Fibroblast of lung (primary cell): ENCODE measurements around the gene PPFIA2.

ENCODE experiments used
- EZH2 ChIP-seq: IDR thresholded peaks from 2 replicates; pipeline ENCODE4 v1.5.1; 2012; ENCODE audit warnings: low read length, control low read depth, mild to moderate bottlenecking; ENCODE audit errors: missing control alignments
- TF ChIP-seq, protein P1 (sequence below), 2 donors: IDR thresholded peaks in 1 of 2; conservative IDR thresholded peaks in 1 of 2; 1 replicate in 1 of 2; 2 replicates in 1 of 2; pipeline ENCODE4 v1.5.1; 2011 to 2012; ENCODE audit warnings: low read length in 2 of 2, control low read depth in 1 of 2, inconsistent platforms in 1 of 2, low read depth in 1 of 2, mild to moderate bottlenecking in 1 of 2

DNA sequence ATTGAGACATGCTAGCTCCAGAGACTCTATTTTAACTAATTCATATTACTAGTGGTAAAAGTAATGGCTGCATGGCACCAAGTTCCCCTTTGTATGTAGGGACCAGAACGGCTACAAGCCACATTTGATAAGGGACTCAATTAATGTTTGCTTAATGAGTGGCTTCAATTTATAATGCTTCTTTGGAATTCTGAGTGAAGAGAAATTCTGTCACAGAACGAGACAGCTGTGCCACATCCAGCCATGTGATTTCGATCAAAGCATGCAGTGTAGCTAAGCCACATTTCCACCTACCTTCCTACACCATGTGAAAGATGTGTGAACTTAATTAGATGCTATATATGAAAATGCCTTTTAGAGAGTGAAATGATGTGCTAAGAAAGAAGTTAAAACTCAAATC lies 463.9 kb downstream of the PPFIA2 start:
- TF ChIP-seq, protein P1, sequence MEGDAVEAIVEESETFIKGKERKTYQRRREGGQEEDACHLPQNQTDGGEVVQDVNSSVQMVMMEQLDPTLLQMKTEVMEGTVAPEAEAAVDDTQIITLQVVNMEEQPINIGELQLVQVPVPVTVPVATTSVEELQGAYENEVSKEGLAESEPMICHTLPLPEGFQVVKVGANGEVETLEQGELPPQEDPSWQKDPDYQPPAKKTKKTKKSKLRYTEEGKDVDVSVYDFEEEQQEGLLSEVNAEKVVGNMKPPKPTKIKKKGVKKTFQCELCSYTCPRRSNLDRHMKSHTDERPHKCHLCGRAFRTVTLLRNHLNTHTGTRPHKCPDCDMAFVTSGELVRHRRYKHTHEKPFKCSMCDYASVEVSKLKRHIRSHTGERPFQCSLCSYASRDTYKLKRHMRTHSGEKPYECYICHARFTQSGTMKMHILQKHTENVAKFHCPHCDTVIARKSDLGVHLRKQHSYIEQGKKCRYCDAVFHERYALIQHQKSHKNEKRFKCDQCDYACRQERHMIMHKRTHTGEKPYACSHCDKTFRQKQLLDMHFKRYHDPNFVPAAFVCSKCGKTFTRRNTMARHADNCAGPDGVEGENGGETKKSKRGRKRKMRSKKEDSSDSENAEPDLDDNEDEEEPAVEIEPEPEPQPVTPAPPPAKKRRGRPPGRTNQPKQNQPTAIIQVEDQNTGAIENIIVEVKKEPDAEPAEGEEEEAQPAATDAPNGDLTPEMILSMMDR (conservative IDR thresholded peaks at IDR 0.05 in 1 of 2, IDR thresholded peaks at IDR 0.05 in 1 of 2; ENCODE audit: low read depth in 1 of 2, low read length in 2 of 2) = no peak
- no peak for TF ChIP-seq EZH2
